ENCODE measurements around the gene MLLT10.
"Not testable (repeated sequence)": the region's sequence is repeated elsewhere in the genome, so short reads cannot be mapped to it uniquely, and the experiment has no call there.

The MLLT10 gene

GRCh38 chr10:21705828-21706176 is 171.8 kb downstream of the MLLT10 start:
- no peak for DNase-seq

GRCh38 chr10:21707498-21707897 is 173.5 kb downstream of the MLLT10 start:
- no peak for DNase-seq

DNA sequence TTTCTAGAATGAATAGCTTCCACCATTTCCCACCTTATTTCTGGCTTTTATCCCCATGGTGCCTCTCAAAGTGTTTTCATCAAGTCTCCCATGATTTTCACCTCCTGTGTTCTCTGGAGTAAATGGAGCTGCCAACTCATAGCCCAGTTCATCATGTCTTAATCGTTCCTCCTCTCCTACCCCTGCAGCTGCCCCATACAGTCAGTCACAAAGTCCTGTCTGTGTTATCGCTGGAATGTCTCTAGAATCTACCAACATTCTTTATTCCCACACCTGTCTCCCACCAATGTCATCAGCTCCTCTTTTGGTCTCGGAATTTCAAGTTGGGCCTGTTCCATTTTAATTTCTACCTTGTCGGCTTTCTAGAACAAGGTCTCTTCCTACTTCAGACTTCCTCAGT is 178.9 kb downstream of the MLLT10 start:
- no peak for DNase-seq

DNA sequence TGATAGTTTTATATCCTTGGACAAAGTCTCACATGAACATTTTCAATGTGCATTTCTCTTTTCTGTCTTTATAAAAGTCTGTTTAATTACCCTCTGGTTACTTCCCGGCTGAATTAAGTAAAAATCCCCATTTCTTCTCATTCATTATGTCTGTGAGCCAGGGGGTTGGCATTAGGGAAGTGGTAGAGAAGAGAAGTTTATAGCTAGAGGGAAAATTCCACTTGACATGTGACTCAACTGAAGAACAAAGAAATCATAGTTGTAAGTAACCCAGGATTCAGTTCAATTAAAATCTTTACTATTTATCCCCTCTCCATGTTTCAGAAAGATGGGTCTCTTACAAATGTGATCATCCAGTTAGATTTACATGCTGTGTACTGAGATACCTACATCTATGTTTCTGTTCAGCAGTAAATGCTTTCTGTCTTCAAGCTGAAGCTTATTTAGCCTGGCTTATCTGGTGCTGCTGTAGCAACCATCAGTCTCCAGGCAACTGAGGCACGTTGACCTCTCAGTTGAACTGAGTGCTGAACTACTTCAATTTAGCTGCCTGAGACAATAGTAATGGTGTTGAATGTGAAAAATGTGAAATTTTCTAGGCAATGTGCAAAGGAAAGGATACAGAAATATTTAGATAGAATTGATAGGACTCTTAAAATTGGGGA is 181.6 kb downstream of the MLLT10 start:
- no peak for DNase-seq

DNA sequence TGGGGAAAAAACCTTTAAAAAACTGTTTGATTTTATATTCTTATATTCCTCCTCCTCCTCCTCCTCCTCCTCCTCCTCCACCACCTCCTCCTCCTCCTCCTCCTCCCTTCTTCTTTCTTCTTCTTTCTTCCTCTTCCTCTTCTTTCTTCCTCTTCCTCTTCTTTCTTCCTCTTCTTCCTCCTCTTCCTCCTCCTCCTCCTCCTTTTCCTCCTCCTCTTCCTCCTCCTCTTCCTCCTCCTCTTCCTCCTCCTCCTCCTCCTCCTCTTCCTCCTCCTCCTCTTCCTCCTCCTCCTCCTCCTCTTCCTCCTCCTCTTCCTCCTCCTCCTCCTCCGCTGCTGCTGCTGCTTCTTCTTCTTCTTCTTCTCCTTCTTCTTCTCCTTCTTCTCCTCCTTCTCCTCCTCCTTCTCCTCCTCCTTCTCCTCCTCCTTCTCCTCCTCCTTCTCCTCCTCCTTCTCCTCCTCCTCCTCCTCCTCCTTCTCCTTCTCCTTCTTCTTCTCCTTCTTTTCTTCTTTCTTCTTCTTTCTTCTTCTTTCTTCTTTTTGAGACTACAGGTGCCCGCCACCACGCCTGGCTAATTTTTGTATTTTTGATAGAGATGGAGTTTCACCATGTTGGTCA is 183.5 kb downstream of the MLLT10 start:
- not testable (repeated sequence) for DNase-seq

GRCh38 chr10:21719502-21719901 is 185.5 kb downstream of the MLLT10 start:
- no peak for DNase-seq

- DNase-seq: no peak
Observed at GRCh38 chr10:21720090-21720489, 186.1 kb downstream of the MLLT10 start.

DNA sequence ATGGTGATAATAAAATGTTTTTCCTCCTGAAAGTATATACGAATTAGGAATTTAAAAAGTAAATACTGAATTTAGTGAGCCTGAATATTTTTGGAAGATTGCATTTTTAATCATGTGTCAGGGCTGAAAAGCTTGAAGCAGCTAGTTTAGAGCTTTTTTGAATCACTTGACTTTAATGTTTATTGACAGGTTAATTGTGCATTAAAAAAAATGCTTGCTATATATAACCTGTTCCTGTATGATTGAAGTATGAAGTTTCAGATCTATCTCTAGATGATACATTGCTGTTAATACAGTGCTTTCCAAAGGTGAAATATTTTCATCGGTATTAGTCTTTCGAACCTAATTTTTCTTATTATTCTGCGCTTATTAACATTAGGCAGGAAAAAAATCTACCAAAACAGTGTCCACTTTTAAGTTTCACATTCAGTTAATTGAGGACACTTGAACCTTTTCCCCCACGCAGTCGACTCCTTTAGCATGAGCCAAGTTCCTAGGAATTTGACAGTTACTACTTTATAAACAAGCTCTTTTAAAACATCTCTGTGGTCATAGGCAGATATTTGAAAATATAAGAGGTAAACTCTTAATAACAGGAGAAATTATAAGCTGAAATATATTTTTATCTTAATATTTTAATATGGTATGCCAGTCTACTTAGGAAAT is 187.1 kb downstream of the MLLT10 start:
- no peak for DNase-seq

GRCh38 chr10:21722209-21722608 is 188.2 kb downstream of the MLLT10 start:
- DNase-seq: no peak

DNA sequence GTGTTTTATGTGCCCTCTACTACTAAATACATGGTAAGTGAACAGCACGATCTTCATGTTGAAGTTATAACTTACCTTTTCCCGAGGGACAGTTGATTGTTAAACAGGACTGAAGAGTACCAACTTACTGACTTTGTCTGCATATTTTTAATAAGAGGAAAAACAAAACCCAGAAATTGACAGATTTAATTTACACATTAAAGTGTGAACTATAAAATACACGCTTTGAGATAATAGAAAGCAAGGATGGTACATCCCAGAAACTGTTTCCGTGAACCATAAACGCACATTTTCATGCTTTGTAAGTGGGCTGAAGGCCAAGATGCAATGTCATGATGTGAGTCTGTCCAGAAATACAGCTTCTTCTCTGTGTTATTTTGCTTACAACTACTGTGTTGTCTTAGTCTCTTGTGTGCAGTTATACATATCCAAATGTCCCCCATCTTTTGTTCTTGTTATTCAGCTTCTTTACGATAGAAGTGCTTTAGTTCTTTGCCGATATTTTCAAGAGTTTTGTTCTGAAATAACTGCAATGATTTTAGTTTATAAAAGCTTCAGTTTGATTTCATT is 190.1 kb downstream of the MLLT10 start:
- DNase-seq: no peak

DNA sequence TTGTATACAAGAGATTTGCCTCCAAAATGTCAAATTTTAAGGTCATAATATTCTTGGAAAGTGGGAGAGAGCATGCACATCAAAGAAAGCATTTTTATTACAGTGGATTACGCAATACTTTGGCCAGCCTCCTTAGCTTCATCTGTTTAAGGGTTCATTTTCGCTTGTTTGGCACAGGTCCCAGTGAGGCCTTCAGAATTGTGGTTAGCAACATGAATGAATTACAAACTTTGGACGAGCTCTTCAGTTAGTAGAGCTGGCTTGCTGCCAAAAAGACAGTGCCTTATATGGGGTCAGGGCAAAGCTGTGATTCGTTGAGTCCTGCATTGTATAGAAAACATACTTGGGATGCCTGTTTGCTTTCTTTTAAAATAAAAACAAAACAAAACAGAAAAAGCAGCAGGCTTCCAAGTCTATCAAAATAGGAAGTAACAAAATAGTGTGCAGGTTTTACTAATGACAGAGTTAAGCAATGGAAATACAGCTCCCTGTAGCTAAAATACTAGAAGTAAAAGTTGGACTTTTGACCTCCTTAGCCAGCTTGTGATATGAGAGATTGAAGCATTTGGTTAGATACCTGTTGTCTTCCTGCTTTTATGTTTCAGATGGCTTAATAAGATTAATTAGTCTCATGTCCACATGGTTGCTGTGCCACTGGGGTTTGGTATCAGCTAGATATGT is 190.8 kb downstream of the MLLT10 start:
- DNase-seq: peak; percentile 24

DNA sequence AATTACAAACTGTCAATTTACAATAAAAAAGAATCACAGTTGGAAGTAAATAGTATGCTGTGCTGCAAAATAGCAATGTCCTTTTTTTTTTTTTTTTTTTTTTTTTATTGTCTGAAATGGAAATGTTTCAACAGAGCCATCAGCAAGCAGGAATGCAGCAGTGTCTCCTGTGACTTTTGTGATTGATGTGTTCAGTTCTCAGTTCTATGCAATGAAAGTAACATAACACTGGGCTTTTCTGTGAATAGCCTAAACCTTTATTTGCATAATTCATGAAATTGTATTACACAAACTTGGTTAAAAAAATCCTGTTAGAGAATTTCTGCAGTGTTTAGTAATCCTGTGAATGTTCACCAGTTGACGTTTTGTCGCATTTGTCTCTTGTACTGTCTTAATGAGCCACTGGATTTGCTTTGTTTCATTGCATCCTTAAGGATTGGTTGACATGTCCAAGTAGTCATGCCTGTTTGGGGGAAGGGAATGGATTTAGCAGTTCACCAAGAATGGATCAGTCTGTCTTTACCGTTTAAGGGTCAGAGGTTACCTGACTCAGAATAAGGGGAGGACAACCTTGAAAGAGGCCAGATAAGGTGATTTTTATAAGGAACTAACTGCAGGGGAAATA is 192.7 kb downstream of the MLLT10 start:
- DNase-seq: no peak

GRCh38 chr10:21727452-21728168 is 193.6 kb downstream of the MLLT10 start:
- DNase-seq: no peak

DNA sequence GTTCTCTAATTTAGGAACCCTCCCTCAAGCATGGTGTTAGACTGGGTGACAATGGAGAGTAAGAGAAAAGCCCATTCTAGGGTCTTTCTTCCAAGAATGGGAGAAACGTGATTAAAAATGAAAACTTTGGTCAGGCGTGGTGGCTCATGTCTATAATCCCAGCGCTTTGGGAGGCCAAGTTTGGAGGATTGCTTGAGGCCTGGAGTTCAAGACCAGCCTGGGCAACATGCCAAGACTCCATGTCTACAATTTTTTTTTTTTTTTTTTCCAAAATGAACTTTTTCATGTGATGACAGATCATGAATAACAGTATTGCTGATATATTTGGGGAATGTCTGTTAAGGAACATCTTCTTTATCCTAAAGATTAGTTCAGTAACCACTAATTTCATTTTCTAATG is 194.6 kb downstream of the MLLT10 start:
- DNase-seq: no peak

DNA sequence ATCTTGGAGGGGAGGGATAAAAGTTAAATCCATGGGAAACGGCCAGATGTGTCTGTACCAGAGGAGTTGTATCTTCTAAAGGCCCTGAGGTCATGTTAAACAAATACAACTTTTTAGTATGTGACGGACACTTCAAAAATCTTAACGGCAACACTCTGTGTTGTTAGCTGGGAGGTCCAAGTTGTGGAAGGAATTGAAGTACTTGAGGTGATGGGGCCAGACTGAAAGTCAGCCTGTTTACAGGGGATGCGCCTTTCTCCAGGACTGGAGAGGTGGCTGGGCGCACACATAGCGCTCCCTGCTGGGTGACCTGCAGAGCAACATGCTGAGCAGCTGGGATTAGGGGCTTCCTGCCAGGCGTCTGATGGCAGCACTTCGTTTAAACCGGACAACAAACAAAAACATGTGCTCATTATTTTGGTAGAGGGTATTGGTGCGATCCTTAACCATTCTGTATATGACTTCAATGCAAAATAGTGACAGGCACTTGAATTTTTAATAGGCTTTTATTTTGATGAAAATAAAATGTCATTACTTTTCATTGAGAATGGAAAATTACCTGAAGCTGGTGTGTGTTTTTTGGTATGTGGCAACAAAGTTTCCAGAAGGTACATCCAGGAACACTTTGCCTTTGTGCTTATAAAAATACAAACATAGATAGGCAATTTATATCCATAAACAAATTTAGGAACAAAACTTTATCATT is 198.2 kb downstream of the MLLT10 start:
- DNase-seq: peak; percentile 48

- DNase-seq: no peak
Observed at GRCh38 chr10:21733710-21734109, 199.7 kb downstream of the MLLT10 start.

- no peak for DNase-seq
Observed at GRCh38 chr10:21737106-21737505, 203.1 kb downstream of the MLLT10 start.

DNA sequence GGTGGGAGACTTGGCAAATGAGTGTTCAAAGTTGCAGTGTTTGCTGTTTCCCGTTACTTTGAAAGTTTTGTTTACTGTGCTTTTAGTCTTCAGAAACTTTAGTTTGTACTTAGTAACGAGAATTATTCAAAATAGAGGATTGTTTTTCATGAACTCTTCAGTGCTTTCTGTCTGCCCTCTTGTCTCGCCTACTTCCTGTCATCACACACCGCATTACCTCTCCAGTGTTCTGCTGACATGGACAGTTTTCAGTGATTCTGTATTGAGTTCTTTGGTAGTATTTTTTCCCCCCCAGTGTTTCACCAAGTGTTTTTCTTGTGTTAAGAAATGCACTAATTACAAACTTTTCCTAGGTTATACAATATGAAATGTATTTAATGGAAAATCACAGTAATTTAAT is 207.0 kb downstream of the MLLT10 start:
- no peak for DNase-seq

DNA sequence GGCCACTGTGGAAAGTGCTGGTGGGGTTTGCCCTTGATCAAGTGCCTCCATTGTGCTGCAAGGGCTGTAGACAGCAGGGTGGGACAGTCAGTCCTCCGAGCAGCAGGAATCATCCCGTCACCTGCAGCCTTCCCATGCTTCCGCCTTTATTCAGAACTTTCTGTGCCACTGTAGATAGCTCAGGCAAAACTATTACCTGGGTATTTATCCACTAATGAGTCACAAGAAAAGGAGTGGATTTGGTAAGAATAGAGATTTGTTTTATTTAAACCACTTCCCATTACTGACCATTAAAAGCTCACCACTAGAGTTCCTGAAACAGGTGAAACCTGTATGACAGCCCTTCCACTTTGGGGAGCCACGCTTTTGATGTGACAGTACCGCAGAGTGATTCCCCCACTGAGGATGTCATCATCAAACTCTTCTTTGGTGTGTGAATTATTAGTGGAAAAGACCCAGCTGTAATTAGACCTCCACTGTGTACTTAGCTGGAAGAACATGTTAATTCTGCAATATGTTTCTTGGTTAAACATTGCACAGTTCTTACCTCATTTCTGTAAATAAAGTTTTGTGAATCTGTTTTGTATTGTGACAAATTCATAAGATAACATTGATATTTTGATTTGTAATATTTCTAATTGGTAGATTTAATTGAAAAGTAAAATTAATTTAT is 208.8 kb downstream of the MLLT10 start:
- no peak for DNase-seq

GRCh38 chr10:21744223-21744622 is 210.2 kb downstream of the MLLT10 start:
- DNase-seq: no peak

GRCh38 chr10:21746118-21746517 is 212.1 kb downstream of the MLLT10 start:
- no peak for DNase-seq
